HG02610 (cell line): Measurements from ENCODE around the gene OBSCN.

Source experiments
- ATAC-seq: cut with Tn5 transposase; IDR thresholded peaks from one replicate; pipeline ENCODE4 v1.9.1; 2021; ENCODE audit warnings: mild to moderate bottlenecking, moderate library complexity; ENCODE audit not compliant: unreplicated experiment

The OBSCN gene

GRCh38 chr1:228275179-228275429 lies 67.3 kb downstream of the OBSCN start:
- ATAC-seq: no peak

- ATAC-seq: no peak
Measured at GRCh38 chr1:228275430-228276173, 67.8 kb downstream of the OBSCN start.

GRCh38 chr1:228276174-228276831 lies 68.5 kb downstream of the OBSCN start:
- ATAC-seq: no peak

- no peak for ATAC-seq
Measured at GRCh38 chr1:228276901-228277490, 69.2 kb downstream of the OBSCN start.

- ATAC-seq: no peak
Measured at GRCh38 chr1:228277491-228278431, 69.9 kb downstream of the OBSCN start.

GRCh38 chr1:228278432-228278941 lies 70.6 kb downstream of the OBSCN start:
- ATAC-seq: no peak

GRCh38 chr1:228279011-228279721 lies 71.3 kb downstream of the OBSCN start:
- ATAC-seq: no peak

GRCh38 chr1:228279722-228280105 lies 71.9 kb downstream of the OBSCN start:
- no peak for ATAC-seq

GRCh38 chr1:228280106-228280901 lies 72.5 kb downstream of the OBSCN start:
- ATAC-seq: no peak

GRCh38 chr1:228280961-228281591 lies 73.2 kb downstream of the OBSCN start:
- ATAC-seq: no peak

GRCh38 chr1:228281631-228282328 lies 73.9 kb downstream of the OBSCN start:
- ATAC-seq: no peak

- no peak for ATAC-seq
Measured at GRCh38 chr1:228282329-228283042, 74.6 kb downstream of the OBSCN start.

- ATAC-seq: no peak
Measured at GRCh38 chr1:228283043-228283371, 75.2 kb downstream of the OBSCN start.

- no peak for ATAC-seq
Measured at GRCh38 chr1:228283476-228284147, 75.8 kb downstream of the OBSCN start.

- ATAC-seq: no peak
Measured at GRCh38 chr1:228284148-228284495, 76.3 kb downstream of the OBSCN start.

GRCh38 chr1:228284521-228284920 lies 76.7 kb downstream of the OBSCN start:
- ATAC-seq: no peak

GRCh38 chr1:228285661-228286504 lies 78.0 kb downstream of the OBSCN start:
- ATAC-seq: no peak
